Retinal pigment epithelial cell (primary cell): ENCODE data around the gene ZNF343.

Source experiments
- DNase-seq: peaks from one replicate; pipeline ENCODE4 v3.0.0-alpha.2; 2010; ENCODE audit warnings: low read depth
- H3K4me3 ChIP-seq: 2 replicates; pipeline ENCODE4 v1.5.1; 2011; ENCODE audit warnings: mild to moderate bottlenecking, low read length, control low read depth, moderate library complexity
- CTCF ChIP-seq: conservative IDR thresholded peaks from 2 replicates; pipeline ENCODE4 v1.5.1; 2011; ENCODE audit warnings: low read depth, low read length, control low read depth, inconsistent platforms

The ZNF343 gene

GRCh38 chr20:2520617-2521016 is 11.9 kb upstream of the ZNF343 start:
- no peak overlapping the region for H3K4me3 ChIP-seq
- no peak for TF ChIP-seq CTCF

GRCh38 chr20:2519115-2519809 is 10.5 kb upstream of the ZNF343 start:
- no peak overlapping the region for H3K4me3 ChIP-seq
- no peak for TF ChIP-seq CTCF
- DNase-seq, result no peak

More at GRCh38 chr20:2520617-2521016, 11.9 kb upstream of the ZNF343 start:
- DNase-seq, result no peak

GRCh38 chr20:2518558-2518957 is 9.8 kb upstream of the ZNF343 start:
- DNase-seq, result no peak
- TF ChIP-seq CTCF, result no peak
- no peak overlapping the region for H3K4me3 ChIP-seq

- H3K4me3 ChIP-seq, result no peak overlapping the region
- TF ChIP-seq CTCF, result no peak
- no peak for DNase-seq
Measured at GRCh38 chr20:2518096-2518495, 9.4 kb upstream of the ZNF343 start.

GRCh38 chr20:2516399-2516798 is 7.7 kb upstream of the ZNF343 start:
- TF ChIP-seq CTCF, result no peak
- H3K4me3 ChIP-seq, result no peak overlapping the region
- DNase-seq, result no peak

- TF ChIP-seq CTCF, result no peak
- no peak overlapping the region for H3K4me3 ChIP-seq
- no peak for DNase-seq
Measured at GRCh38 chr20:2515203-2515602, 6.5 kb upstream of the ZNF343 start.

- no peak for TF ChIP-seq CTCF
- DNase-seq, result no peak
- H3K4me3 ChIP-seq, result no peak overlapping the region
Measured at GRCh38 chr20:2509794-2510193, 1.1 kb upstream of the ZNF343 start.
